Measurements from ENCODE around the gene MED20.

Gene MED20

DNA sequence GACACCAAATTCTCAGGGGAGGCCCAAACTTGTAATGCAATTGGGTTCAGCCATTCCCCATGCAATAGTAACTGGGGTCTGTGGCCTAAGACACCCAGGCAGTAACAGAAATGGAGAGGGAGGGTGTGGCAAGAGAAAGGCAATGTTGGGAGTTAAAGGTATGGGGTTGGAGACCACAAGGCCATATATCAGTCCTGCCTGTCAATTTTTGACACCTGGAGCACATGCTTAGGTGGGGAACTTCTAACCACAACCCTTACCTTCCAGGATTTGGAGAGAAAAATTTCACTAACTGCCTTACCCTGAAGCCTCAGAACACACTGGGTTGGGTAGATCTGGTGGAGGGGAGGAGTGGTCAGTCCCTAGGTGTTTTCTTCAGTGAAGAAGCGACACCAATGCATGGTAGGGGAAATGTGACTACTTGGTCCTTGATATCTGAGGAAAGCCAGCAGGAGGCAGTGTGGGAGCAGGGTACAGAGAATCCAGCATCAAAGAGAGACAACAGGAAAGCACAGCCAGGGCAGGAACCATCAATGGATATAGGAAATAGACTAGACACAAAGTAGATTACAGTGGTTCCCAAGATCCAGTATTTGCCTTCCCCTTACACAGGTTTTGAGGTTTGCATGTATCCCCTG is 18.9 kb downstream of the MED20 start:
- DNase-seq (ENCODE audit: low spot score) = no peak

DNA sequence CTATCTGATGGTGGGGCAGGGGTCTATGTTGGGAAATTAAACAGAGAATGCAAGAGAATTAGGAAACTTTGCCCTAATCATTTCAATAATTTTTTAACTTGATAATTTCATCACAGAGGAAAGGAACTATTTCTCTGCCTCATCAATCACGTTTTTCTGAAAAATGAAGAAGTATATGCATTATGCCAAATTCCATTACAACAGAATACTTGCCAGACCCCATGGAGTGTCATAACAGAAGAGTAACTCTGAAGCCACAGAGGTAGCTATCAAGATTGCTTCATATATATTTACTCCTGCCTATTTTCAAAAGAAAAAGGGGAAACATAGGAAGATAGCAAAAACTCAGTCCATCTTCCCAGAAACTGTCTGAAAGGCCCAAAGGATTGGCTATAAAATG is 20.1 kb downstream of the MED20 start:
- no peak for DNase-seq (ENCODE audit: low spot score)

- no peak for DNase-seq (ENCODE audit: low spot score)
Observed at GRCh38 chr6:41896281-41896680, 24.7 kb downstream of the MED20 start.

GRCh38 chr6:41895300-41896233 is 25.4 kb downstream of the MED20 start, which contains the start of gene USP49:
USP49 (minus strand) TSS chr6:41895375; CDS start chr6:41806983, 88,392 bp downstream.
- DNase-seq (ENCODE audit: low spot score) = peak; percentile 97

DNA sequence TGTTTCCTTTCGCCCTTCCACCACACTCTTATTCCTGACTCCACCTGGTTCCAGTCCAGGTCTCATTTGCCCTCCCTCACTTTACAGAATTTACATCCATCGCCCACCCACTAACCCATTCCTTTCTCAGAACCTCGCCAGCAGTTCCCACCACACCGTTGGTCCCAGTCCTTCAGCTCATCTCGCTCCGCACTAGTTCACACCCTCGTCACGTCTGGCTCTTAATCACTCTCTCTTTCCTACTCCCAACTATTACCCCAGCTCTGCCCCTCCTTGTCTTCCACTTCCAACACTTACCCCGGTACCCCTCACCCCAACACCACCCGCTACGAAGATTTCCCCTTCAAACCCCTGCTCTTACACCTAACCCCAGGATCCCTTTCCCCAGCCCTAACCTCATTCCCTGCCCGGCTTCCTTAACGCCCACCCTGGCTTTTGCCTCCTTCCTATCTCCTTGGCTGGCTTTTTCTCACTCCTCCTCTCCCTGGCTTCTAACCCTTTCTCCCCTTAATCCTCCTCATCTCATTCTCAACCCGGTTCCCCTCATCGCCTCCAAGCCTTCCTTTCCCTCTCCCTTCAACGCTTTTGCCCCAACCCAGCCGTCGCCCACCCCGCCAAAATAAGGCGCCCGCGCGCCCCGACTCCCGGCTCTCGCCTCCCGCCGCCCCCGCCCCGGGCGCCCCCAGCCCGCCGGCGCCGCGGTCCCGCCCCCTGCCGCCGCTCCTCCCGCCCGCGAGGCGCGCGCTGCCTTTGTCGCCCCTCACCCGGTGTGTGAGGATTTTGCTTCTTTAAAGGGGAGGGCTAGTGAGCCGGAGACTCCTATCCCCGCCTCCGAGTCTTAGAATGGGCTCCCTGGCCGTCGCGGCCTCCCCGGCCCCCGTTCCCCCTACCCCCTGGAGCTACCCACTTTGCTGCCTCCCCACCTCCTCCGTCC is 26.3 kb downstream of the MED20 start:
- peak; percentile 51 for DNase-seq (ENCODE audit: low spot score)

GRCh38 chr6:41892921-41893564 is 27.9 kb downstream of the MED20 start:
- no peak for DNase-seq (ENCODE audit: low spot score)

GRCh38 chr6:41887331-41887751 is 33.6 kb downstream of the MED20 start:
- peak; percentile 67 for DNase-seq (ENCODE audit: low spot score)

- DNase-seq (ENCODE audit: low spot score) = no peak
Observed at GRCh38 chr6:41885930-41886329, 35.0 kb downstream of the MED20 start.

GRCh38 chr6:41884957-41885356 is 36.0 kb downstream of the MED20 start:
- no peak for DNase-seq (ENCODE audit: low spot score)

DNA sequence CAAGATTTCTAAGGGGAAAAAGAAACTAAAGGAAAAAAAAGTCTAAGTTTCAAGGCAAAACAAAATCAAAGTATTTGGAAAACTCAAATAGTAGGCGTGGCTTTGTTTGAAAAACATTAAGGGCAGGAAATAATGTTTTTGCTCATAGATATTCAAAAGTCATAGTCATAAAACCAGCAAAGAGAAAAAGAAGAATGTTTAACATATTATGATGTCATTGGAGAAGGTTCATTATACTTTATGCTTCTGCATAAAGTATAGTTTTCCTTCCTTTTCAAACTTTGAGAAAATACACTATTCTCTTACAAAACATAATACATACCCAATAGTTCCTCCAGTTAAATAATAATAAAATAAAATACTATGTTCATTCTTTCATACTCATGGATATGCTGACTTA is 39.4 kb downstream of the MED20 start:
- DNase-seq (ENCODE audit: low spot score) = no peak

- no peak for DNase-seq (ENCODE audit: low spot score)
Observed at GRCh38 chr6:41878961-41879405, 42.0 kb downstream of the MED20 start.

- no peak for DNase-seq (ENCODE audit: low spot score)
Observed at GRCh38 chr6:41878246-41878645, 42.7 kb downstream of the MED20 start.

DNA sequence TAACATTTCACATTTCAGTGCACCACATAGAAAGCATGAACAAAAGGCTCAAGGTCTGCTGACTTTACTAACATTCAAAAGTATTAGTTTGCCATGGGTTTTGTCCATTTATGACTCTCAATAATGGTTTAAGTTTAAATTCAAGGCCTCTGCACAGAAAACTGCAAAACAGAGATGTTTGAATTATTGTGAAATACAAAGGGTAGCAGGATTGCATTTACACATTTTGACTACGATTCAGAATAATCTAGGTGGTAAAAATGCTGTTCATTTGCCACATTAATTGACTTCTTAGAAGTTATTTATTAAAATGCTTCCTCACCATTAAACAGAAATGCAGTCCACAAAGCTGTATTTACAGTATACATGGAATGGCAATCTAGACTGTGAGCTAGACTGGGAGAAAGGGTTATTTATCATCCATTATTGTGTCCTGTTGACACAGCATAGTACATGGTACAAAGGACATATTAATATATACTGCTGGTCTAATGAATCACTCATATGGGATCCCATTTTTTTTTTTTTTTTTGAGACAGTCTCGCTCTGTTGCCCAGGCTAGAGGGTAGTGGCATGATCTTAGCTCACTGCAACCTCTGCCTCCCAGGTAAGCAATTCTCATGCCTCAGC is 43.8 kb downstream of the MED20 start:
- DNase-seq (ENCODE audit: low spot score) = no peak

DNA sequence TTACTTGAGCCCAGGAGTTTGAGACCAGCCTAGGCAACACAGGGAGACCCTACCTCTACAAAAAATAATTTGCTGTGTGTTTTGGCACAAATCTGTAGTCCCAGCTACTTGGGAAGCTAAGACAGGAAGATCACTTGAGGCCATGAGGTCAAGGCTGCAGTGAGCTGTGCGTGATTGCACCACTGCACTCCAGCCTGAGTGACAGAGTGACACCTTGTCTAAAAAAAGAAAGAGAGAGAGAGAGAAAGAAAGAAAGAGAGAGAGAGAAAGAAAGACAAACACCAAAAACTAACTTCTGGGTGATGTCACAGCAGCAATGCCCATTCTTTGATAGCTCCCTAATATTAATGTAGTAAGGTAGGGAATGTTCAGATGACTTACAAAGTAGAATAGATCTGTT is 46.2 kb downstream of the MED20 start:
- no peak for DNase-seq (ENCODE audit: low spot score)

- no peak for DNase-seq (ENCODE audit: low spot score)
Observed at GRCh38 chr6:41872147-41872546, 48.8 kb downstream of the MED20 start.

- DNase-seq (ENCODE audit: low spot score) = no peak
Observed at GRCh38 chr6:41871691-41872090, 49.2 kb downstream of the MED20 start.

GRCh38 chr6:41859356-41859755 is 61.6 kb downstream of the MED20 start:
- DNase-seq (ENCODE audit: low spot score) = no peak

DNA sequence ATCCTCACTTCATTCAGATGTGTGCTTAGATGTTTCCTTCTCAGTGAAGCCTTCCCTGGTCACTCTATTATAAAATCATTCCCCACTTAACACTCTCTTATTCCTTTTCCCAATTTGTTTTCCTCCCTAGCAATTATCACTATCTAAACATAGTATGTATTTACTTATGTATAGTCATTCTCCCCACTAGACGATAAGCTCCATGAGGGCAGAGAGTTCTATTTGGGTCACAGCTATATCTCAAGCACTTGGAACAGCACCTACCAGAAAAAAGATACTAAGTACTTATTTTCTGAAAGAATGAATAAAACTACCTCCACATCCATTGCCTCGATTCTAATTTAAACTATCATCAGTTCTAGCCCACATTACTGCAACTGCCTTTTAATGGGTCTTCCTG is 62.2 kb downstream of the MED20 start:
- no peak for DNase-seq (ENCODE audit: low spot score)
